ENCODE data around the gene FOXRED1. TPM values are rescaled to one million over a fixed set of nuclear protein-coding genes. Genes with fewer than 3 reads are reported as not detected.
"Not testable (repeated sequence)": the region's sequence is repeated elsewhere in the genome, so short reads cannot be mapped to it uniquely, and the experiment has no call there.

FOXRED1 gene
- total RNA-seq, 1 donor from 2014 or later, result 60.9 TPM

DNA sequence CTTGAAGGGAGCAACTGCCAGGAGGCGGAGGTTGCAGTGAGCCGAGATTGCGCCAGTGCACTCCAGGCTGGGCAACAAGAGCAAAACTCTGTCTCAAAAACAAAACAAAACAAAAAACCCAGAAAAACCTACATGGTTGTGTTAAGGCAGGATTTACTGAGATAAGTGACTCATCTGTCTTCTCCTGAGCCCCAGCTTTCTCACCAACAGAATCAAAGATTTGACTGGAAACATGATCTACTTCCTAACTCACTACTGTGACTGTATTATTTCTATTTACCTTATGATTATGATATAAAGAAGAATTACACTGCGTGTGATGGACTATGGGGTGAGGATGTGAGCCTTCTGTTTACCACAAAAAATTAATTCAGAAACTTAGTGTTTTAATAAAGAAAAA lies 35.6 kb upstream of the FOXRED1 start:
- Mint-ChIP-seq H3K27ac (ENCODE audit: unreplicated experiment) (no peak overlapping the region), H3K4me3 (ENCODE audit: unreplicated experiment) (no peak overlapping the region), H3K9me3 (ENCODE audit: unreplicated experiment) (no peaks in the 10 kb centered on the region), H3K27me3 (ENCODE audit: unreplicated experiment) (no peaks in the 10 kb centered on the region), H3K36me3 (ENCODE audit: unreplicated experiment) (no peaks in the 10 kb centered on the region), H3K4me1 (ENCODE audit: low read depth, unreplicated experiment) (no peaks in the 10 kb centered on the region)
- TF ChIP-seq, protein P1, sequence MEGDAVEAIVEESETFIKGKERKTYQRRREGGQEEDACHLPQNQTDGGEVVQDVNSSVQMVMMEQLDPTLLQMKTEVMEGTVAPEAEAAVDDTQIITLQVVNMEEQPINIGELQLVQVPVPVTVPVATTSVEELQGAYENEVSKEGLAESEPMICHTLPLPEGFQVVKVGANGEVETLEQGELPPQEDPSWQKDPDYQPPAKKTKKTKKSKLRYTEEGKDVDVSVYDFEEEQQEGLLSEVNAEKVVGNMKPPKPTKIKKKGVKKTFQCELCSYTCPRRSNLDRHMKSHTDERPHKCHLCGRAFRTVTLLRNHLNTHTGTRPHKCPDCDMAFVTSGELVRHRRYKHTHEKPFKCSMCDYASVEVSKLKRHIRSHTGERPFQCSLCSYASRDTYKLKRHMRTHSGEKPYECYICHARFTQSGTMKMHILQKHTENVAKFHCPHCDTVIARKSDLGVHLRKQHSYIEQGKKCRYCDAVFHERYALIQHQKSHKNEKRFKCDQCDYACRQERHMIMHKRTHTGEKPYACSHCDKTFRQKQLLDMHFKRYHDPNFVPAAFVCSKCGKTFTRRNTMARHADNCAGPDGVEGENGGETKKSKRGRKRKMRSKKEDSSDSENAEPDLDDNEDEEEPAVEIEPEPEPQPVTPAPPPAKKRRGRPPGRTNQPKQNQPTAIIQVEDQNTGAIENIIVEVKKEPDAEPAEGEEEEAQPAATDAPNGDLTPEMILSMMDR (IDR thresholded peaks at IDR 0.05; ENCODE audit: partially characterized antibody, unreplicated experiment), result no peak
- no peak for DNase-seq

DNA sequence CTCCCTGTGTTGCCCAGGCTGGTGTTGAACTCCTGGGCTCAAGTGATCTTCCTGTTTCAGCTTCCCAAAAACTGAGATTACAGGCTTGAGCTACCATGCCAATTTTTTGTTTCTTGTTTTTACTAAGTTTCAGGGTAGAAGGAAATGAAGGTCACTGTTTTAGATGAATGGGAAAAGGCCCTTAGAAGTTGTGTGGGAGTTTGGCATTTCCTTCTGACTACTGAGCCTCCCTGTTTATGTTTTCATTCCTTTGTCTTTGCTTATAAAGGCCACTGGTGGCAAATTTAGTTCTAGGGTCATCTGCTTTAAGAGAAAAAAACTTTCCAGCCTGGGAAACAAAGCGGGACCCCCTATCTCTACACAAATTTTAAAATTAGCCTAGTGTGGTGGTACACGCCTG lies 22.3 kb upstream of the FOXRED1 start:
- no peaks in the 10 kb centered on the region for H3K36me3 Mint-ChIP-seq (ENCODE audit: unreplicated experiment)
- no peaks in the 10 kb centered on the region for H3K9me3 Mint-ChIP-seq (ENCODE audit: unreplicated experiment)
- H3K4me3 Mint-ChIP-seq (ENCODE audit: unreplicated experiment), result no peak overlapping the region
- H3K4me1 Mint-ChIP-seq (ENCODE audit: low read depth, unreplicated experiment), result no peaks in the 10 kb centered on the region
- TF ChIP-seq, protein P1 (IDR thresholded peaks at IDR 0.05; ENCODE audit: partially characterized antibody, unreplicated experiment), result no peak
- no peaks in the 10 kb centered on the region for H3K27me3 Mint-ChIP-seq (ENCODE audit: unreplicated experiment)
- H3K27ac Mint-ChIP-seq (ENCODE audit: unreplicated experiment), result no peak overlapping the region
- no peak for DNase-seq

DNA sequence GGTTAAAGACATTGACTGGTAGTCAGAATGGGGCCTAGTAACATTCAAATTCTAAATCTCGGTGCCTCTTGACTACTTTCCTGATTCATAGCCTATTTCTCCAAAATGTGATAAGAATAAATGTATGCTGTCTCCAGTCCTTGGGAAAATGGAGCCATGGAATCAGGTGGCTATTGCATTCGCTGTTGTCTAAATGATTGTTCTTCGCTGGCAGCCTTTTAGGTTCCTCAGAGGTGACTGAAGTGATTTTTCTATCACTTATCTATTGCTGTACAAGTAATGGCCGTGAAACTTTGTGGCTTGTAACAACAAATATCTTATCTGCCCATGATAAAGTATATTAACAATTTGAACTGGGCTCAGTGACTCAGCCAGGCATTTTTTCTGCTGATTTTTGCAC lies 15.7 kb upstream of the FOXRED1 start:
- Mint-ChIP-seq H3K9me3 (ENCODE audit: unreplicated experiment) (no peaks in the 10 kb centered on the region), H3K36me3 (ENCODE audit: unreplicated experiment) (no peaks in the 10 kb centered on the region), H3K27me3 (ENCODE audit: unreplicated experiment) (no peaks in the 10 kb centered on the region), H3K4me1 (ENCODE audit: low read depth, unreplicated experiment) (no peaks in the 10 kb centered on the region), H3K27ac (ENCODE audit: unreplicated experiment) (no peak overlapping the region), H3K4me3 (ENCODE audit: unreplicated experiment) (no peak overlapping the region)
- TF ChIP-seq, protein P1 (IDR thresholded peaks at IDR 0.05; ENCODE audit: partially characterized antibody, unreplicated experiment), result no peak
- no peak for DNase-seq

DNA sequence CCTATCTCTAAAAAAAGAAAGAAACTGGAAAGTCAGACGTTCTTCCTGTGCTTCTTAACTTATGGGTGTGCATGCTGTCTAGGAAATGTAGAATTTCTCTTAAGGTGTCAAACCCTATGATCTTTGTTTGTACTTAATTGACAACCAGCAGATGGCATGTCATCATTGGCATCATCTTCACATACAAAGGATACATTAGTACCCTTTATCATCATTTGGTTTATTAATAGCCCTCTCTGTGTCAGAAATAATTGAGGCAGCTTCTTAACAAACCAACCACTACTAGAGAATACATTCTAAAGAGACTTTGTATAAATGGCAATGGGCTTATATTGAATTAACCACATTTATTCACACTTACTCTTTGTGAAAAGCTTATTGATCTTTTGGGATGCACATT lies 14.1 kb upstream of the FOXRED1 start:
- Mint-ChIP-seq H3K4me3 (ENCODE audit: unreplicated experiment) (no peak overlapping the region), H3K4me1 (ENCODE audit: low read depth, unreplicated experiment) (no peaks in the 10 kb centered on the region), H3K27me3 (ENCODE audit: unreplicated experiment) (no peaks in the 10 kb centered on the region), H3K27ac (ENCODE audit: unreplicated experiment) (no peak overlapping the region), H3K9me3 (ENCODE audit: unreplicated experiment) (no peaks in the 10 kb centered on the region), H3K36me3 (ENCODE audit: unreplicated experiment) (no peaks in the 10 kb centered on the region)
- no peak for DNase-seq
- TF ChIP-seq, protein P1 (IDR thresholded peaks at IDR 0.05; ENCODE audit: partially characterized antibody, unreplicated experiment), result no peak

DNA sequence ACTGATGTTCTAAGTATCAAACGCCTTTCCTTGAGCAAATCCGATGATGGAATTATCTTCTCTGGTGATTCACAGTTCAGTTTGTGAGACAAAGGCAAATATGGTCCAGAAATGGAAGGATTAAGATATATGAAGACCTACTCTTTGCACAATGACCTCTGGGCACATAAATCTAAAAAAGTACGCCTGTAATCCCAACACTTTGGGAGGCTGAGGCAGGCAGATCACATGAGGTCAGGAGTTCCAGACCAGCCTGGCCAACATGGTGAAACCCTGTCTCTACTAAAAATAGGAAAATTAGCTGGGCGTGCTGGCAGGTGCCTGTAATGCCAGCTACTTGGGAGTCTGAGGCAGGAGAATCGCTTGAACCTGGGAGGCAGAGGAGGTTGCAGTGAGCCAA lies 13.4 kb upstream of the FOXRED1 start:
- H3K36me3 Mint-ChIP-seq (ENCODE audit: unreplicated experiment), result not testable (repeated sequence)

DNA sequence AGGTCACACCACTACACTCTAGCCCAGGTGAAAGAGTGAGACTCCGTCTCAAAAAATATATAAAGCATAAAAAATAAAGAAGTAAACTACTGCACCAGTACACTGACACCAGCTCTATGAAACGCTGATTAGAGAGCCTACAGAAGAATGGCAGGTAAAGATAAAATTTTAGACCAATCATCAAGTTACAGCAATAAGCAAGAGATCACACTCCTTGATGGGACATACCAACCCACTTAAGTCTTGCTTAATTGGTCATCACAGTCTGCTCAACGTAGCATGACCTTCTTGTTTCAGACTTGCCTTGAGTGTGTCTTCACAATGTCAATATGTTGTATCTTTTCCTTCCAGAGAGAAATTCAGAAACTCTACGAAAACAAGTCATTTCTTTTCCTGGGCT lies 12.7 kb upstream of the FOXRED1 start:
- no peaks in the 10 kb centered on the region for H3K4me1 Mint-ChIP-seq (ENCODE audit: low read depth, unreplicated experiment)
- DNase-seq, result no peak
- H3K27ac Mint-ChIP-seq (ENCODE audit: unreplicated experiment), result no peak overlapping the region
- peaks cover 1% of the 10 kb centered on the region for H3K27me3 Mint-ChIP-seq (ENCODE audit: unreplicated experiment)
- TF ChIP-seq, protein P1 (IDR thresholded peaks at IDR 0.05; ENCODE audit: partially characterized antibody, unreplicated experiment), result no peak
- no peaks in the 10 kb centered on the region for H3K36me3 Mint-ChIP-seq (ENCODE audit: unreplicated experiment)
- no peak overlapping the region for H3K4me3 Mint-ChIP-seq (ENCODE audit: unreplicated experiment)
- H3K9me3 Mint-ChIP-seq (ENCODE audit: unreplicated experiment), result no peaks in the 10 kb centered on the region

More for the DNA sequence above, 13.4 kb upstream of the FOXRED1 start:
- H3K4me3 Mint-ChIP-seq (ENCODE audit: unreplicated experiment); H3K9me3 Mint-ChIP-seq (ENCODE audit: unreplicated experiment); H3K27ac Mint-ChIP-seq (ENCODE audit: unreplicated experiment); H3K4me1 Mint-ChIP-seq (ENCODE audit: low read depth, unreplicated experiment); H3K27me3 Mint-ChIP-seq (ENCODE audit: unreplicated experiment); DNase-seq: not testable (repeated sequence)

Data from glutamatergic neuron (in vitro differentiated cells).